CD4-positive, alpha-beta T cell treated with Interleukin-4 for 4 hours (primary cell): ENCODE data around the gene PIK3CB.
"Not testable (repeated sequence)": the region's sequence is repeated elsewhere in the genome, so short reads cannot be mapped to it uniquely, and the experiment has no call there.

Experiments
- DNase-seq: peaks from one replicate; pipeline ENCODE4 v3.0.0-alpha.2; 2020

The PIK3CB gene

GRCh38 chr3:138802223-138802622, 32.5 kb downstream of the PIK3CB start:
- not testable (repeated sequence) for DNase-seq

GRCh38 chr3:138801792-138802191, 32.9 kb downstream of the PIK3CB start:
- no peak for DNase-seq

- no peak for DNase-seq
Observed at GRCh38 chr3:138800248-138800647, 34.5 kb downstream of the PIK3CB start.

GRCh38 chr3:138799822-138800221, 34.9 kb downstream of the PIK3CB start:
- no peak for DNase-seq

- no peak for DNase-seq
Observed at GRCh38 chr3:138797508-138798038, 37.2 kb downstream of the PIK3CB start.

- DNase-seq, result no peak
Observed at GRCh38 chr3:138796761-138797160, 38.0 kb downstream of the PIK3CB start.

- no peak for DNase-seq
Observed at GRCh38 chr3:138786788-138787271, 47.9 kb downstream of the PIK3CB start.

GRCh38 chr3:138785951-138786350, 48.8 kb downstream of the PIK3CB start:
- no peak for DNase-seq

- DNase-seq, result not testable (repeated sequence)
Observed at GRCh38 chr3:138785362-138785857, 49.3 kb downstream of the PIK3CB start.

GRCh38 chr3:138782755-138783154, 52.0 kb downstream of the PIK3CB start:
- DNase-seq, result no peak

GRCh38 chr3:138781012-138781470, 53.7 kb downstream of the PIK3CB start:
- peak; percentile 85 for DNase-seq

GRCh38 chr3:138778643-138779042, 56.1 kb downstream of the PIK3CB start:
- no peak for DNase-seq

GRCh38 chr3:138776961-138777360, 57.8 kb downstream of the PIK3CB start:
- DNase-seq, result no peak

- no peak for DNase-seq
Observed at GRCh38 chr3:138775254-138775595, 59.5 kb downstream of the PIK3CB start.

- peak; percentile 47 for DNase-seq
Observed at GRCh38 chr3:138774529-138775253, 60.0 kb downstream of the PIK3CB start.

- DNase-seq, result no peak
Observed at GRCh38 chr3:138771585-138771984, 63.1 kb downstream of the PIK3CB start.

- no peak for DNase-seq
Observed at GRCh38 chr3:138769616-138770015, 65.1 kb downstream of the PIK3CB start.

GRCh38 chr3:138768946-138769345, 65.8 kb downstream of the PIK3CB start:
- no peak for DNase-seq

GRCh38 chr3:138768125-138768524, 66.6 kb downstream of the PIK3CB start:
- no peak for DNase-seq

GRCh38 chr3:138767498-138768104, 67.1 kb downstream of the PIK3CB start:
- DNase-seq, result no peak

GRCh38 chr3:138761002-138761401, 73.7 kb downstream of the PIK3CB start:
- no peak for DNase-seq

- DNase-seq, result no peak
Observed at GRCh38 chr3:138748190-138748589, 86.5 kb downstream of the PIK3CB start.

- no peak for DNase-seq
Observed at GRCh38 chr3:138747225-138747624, 87.5 kb downstream of the PIK3CB start.

- DNase-seq, result no peak
Observed at GRCh38 chr3:138740072-138740471, 94.7 kb downstream of the PIK3CB start.
